ENCODE measurements around the gene PRKCE. TPM values are rescaled to one million over a fixed set of nuclear protein-coding genes. Genes with fewer than 3 reads are reported as not detected.

Gene PRKCE
- total RNA-seq, 1 experiment from 2014 or later: 1.3 TPM

DNA sequence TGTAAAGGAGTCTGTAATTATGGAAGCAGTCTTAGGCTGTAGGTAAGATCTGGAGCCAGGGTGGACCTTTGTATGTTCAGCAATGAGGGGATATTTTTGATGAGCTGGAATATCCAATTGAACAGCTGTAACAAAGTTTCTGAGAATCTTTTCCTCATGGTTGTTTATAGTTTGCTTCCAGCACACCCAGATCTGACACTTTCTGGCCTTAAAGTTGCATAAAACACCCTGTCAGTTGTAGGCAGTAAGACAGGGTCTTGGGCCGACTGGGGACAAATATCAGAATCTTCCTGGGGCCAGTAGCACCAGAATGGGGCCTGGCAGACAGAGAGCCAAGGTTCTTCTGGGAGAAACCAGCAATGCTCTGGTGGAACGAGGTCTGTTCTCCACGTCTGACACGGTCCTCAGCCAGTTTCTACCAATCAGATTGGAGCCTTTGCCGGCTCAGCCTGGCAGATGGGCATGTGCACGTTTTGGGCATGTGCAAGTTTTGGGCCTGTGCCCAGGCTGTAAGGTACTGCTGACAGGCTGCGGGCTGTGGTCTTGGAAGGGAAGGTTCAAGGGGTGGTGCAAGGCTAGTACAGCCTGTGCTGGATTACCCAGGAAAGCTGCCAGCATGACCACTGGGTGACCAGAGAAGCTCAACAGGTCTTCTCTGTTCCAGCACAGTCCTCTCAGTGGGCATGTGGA is 89.8 kb downstream of the PRKCE start:
- H4K8ac ChIP-seq (replicated peaks; ENCODE audit: insufficient read length, low read depth, low read length): no peak overlapping the region
- no peak overlapping the region for H3K14ac ChIP-seq (ENCODE audit: insufficient read depth, low read length)
- H3K9me3 ChIP-seq (ENCODE audit: control insufficient read depth, low read depth, low read length): no peaks in the 10 kb centered on the region
- no peaks in the 10 kb centered on the region; a peak in 1 of 5 replicates for H3K9me3 Mint-ChIP-seq
- H3K79me2 ChIP-seq (ENCODE audit: insufficient read depth, low read length): no peaks in the 10 kb centered on the region
- no peak overlapping the region for H2BK5ac ChIP-seq (ENCODE audit: insufficient read length, low read length)
- H3K23ac ChIP-seq (ENCODE audit: insufficient read length, low read depth, low read length): no peak overlapping the region
- H3K4ac ChIP-seq (ENCODE audit: low read depth, low read length): no peak overlapping the region
- WGBS (ENCODE audit: extremely low coverage, insufficient read length, low lambda C conversion rate): no CpG with 5 or more reads among the region's 7 CpGs
- H3K9ac ChIP-seq (ENCODE audit: extremely low read depth, insufficient read length, low read length): no peak overlapping the region
- no peak overlapping the region for H4K91ac ChIP-seq (ENCODE audit: insufficient read length, low read depth, low read length)
- H3K27ac Mint-ChIP-seq: 0 out of 7 replicates have a peak overlapping the region, but pooled peaks of 1 of the 3 experiments have one; percentile 21
- no peak overlapping the region for H3K27ac ChIP-seq (ENCODE audit: insufficient read length, low read depth, low read length)
- H4K20me1 ChIP-seq (ENCODE audit: control insufficient read depth, insufficient read depth, insufficient read length): no peaks in the 10 kb centered on the region
- peaks cover 1% of the 10 kb centered on the region for H3K27me3 Mint-ChIP-seq (ENCODE audit: low read depth)
- no peak overlapping the region for H2AFZ ChIP-seq (ENCODE audit: low read length)
- no peak overlapping the region for H2BK12ac ChIP-seq (ENCODE audit: insufficient read length, low read depth, low read length)
- no peak overlapping the region for H3T11ph ChIP-seq (ENCODE audit: low read length)
- H3K18ac ChIP-seq (ENCODE audit: insufficient read length, low read depth, low read length): no peak overlapping the region
- no peaks in the 10 kb centered on the region for H3K79me1 ChIP-seq (ENCODE audit: insufficient read depth, low read depth, low read length, poor library complexity, severe bottlenecking)
- no peaks in the 10 kb centered on the region for H3K4me1 ChIP-seq (ENCODE audit: insufficient read depth, low read length)
- H3K4me1 Mint-ChIP-seq: peaks cover 18 to 27% of the 10 kb centered on the region in 2 experiments
- no peaks in the 10 kb centered on the region; a peak in 1 of 7 replicates for H3K36me3 Mint-ChIP-seq (ENCODE audit: insufficient read depth in 1 of 3, low read depth in 3 of 3)
- H2BK120ac ChIP-seq (ENCODE audit: low read depth, low read length, poor library complexity, severe bottlenecking): no peak overlapping the region
- TF ChIP-seq, protein P1, sequence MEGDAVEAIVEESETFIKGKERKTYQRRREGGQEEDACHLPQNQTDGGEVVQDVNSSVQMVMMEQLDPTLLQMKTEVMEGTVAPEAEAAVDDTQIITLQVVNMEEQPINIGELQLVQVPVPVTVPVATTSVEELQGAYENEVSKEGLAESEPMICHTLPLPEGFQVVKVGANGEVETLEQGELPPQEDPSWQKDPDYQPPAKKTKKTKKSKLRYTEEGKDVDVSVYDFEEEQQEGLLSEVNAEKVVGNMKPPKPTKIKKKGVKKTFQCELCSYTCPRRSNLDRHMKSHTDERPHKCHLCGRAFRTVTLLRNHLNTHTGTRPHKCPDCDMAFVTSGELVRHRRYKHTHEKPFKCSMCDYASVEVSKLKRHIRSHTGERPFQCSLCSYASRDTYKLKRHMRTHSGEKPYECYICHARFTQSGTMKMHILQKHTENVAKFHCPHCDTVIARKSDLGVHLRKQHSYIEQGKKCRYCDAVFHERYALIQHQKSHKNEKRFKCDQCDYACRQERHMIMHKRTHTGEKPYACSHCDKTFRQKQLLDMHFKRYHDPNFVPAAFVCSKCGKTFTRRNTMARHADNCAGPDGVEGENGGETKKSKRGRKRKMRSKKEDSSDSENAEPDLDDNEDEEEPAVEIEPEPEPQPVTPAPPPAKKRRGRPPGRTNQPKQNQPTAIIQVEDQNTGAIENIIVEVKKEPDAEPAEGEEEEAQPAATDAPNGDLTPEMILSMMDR (conservative IDR thresholded peaks at IDR 0.05): no peak
- H2BK20ac ChIP-seq (ENCODE audit: low read depth, low read length, poor library complexity, severe bottlenecking): no peak overlapping the region
- no peak overlapping the region for H2AK5ac ChIP-seq (ENCODE audit: insufficient read length, low read length)
- H3K23me2 ChIP-seq (ENCODE audit: insufficient read length, low read depth, low read length, poor library complexity, severe bottlenecking): no peaks in the 10 kb centered on the region
- DNase-seq: no peak
- no peak overlapping the region for H4K5ac ChIP-seq (ENCODE audit: insufficient read length, low read depth, low read length)
- no peaks in the 10 kb centered on the region for H3K27me3 ChIP-seq (ENCODE audit: insufficient read depth, low read length)
- no peak overlapping the region for H2BK15ac ChIP-seq (ENCODE audit: low read depth, low read length)
- H3K4me2 ChIP-seq (ENCODE audit: insufficient read depth, insufficient read length, low read length): no peak overlapping the region
- no peak overlapping the region for H3K4me3 Mint-ChIP-seq
- no peak overlapping the region for H3K56ac ChIP-seq (ENCODE audit: insufficient read length, low read depth, low read length)
